GM12891 (cell line): ENCODE results near the gene OAF.

ENCODE experiments used
- DNase-seq: peaks from one replicate; pipeline ENCODE4 v3.0.0; 2011; ENCODE audit warnings: low spot score; ENCODE audit not compliant: insufficient read length
- FAIRE-seq: peaks from 2 replicates; lab custom pipeline; 2011; peaks lifted over from hg19 to GRCh38; lab: Jason Lieb, UNC
- PAX5 ChIP-seq: IDR thresholded peaks from 2 replicates; pipeline ENCODE4 v1.6.1; 2011; ENCODE audit warnings: low read length, moderate library complexity, mild to moderate bottlenecking; ENCODE audit not compliant: insufficient read depth, severe bottlenecking
- POLR2A ChIP-seq: IDR thresholded peaks from 2 replicates; pipeline ENCODE4 v1.6.1; 2011; ENCODE audit warnings: low read depth, low read length, control low read depth
- POLR2AphosphoS5 ChIP-seq: IDR thresholded peaks from 2 replicates; pipeline ENCODE4 v1.6.1; 2011; ENCODE audit warnings: low read depth, low read length, control low read depth
- POU2F2 ChIP-seq: IDR thresholded peaks from 2 replicates; pipeline ENCODE4 v1.6.1; 2011; ENCODE audit warnings: low read depth, mild to moderate bottlenecking, control low read depth, low read length, moderate library complexity
- SPI1 ChIP-seq: IDR thresholded peaks from 2 replicates; pipeline ENCODE4 v1.6.1; 2011; ENCODE audit warnings: low read depth, low read length, control low read depth
- TAF1 ChIP-seq: IDR thresholded peaks from 2 replicates; pipeline ENCODE4 v1.6.1; 2011; ENCODE audit warnings: low read depth, low read length, control low read depth

Gene OAF

GRCh38 chr11:120198787-120199469 lies 11.9 kb upstream of the OAF start:
- TF ChIP-seq POU2F2: no peak
- TF ChIP-seq POLR2AphosphoS5: no peak
- no peak for TF ChIP-seq POLR2A
- TF ChIP-seq TAF1: no peak
- no peak for TF ChIP-seq PAX5
- no peak for TF ChIP-seq SPI1
- FAIRE-seq: no peak
- DNase-seq: no peak

- no peak for TF ChIP-seq TAF1
- TF ChIP-seq POU2F2: no peak
- TF ChIP-seq POLR2A: no peak
- no peak for TF ChIP-seq SPI1
- TF ChIP-seq PAX5: no peak
- no peak for TF ChIP-seq POLR2AphosphoS5
Measured at GRCh38 chr11:120199613-120200012, 11.2 kb upstream of the OAF start.

GRCh38 chr11:120200677-120201076 lies 10.2 kb upstream of the OAF start:
- no peak for FAIRE-seq

More at GRCh38 chr11:120199613-120200012, 11.2 kb upstream of the OAF start:
- DNase-seq (no peak), FAIRE-seq (no peak)

GRCh38 chr11:120201653-120202052 lies 9.2 kb upstream of the OAF start:
- no peak for DNase-seq
- no peak for FAIRE-seq
- TF ChIP-seq PAX5 (no peak), TAF1 (no peak), POU2F2 (no peak), POLR2A (no peak), POLR2AphosphoS5 (no peak), SPI1 (no peak)

More at GRCh38 chr11:120200677-120201076, 10.2 kb upstream of the OAF start:
- DNase-seq: no peak
- no peak for TF ChIP-seq TAF1
- no peak for TF ChIP-seq POU2F2
- no peak for TF ChIP-seq PAX5
- no peak for TF ChIP-seq POLR2AphosphoS5
- no peak for TF ChIP-seq SPI1
- no peak for TF ChIP-seq POLR2A

GRCh38 chr11:120203626-120204025 lies 7.2 kb upstream of the OAF start:
- no peak for TF ChIP-seq SPI1
- TF ChIP-seq POU2F2: no peak
- TF ChIP-seq POLR2A: no peak
- no peak for DNase-seq
- FAIRE-seq: no peak

GRCh38 chr11:120205596-120206161 lies 5.2 kb upstream of the OAF start:
- DNase-seq (no peak), FAIRE-seq (no peak)
- TF ChIP-seq POU2F2 (no peak), POLR2A (no peak), PAX5 (no peak), SPI1 (no peak), TAF1 (no peak), POLR2AphosphoS5 (no peak)

GRCh38 chr11:120207512-120207911 lies 3.3 kb upstream of the OAF start:
- FAIRE-seq: no peak

GRCh38 chr11:120208001-120208441 lies 2.8 kb upstream of the OAF start:
- FAIRE-seq (no peak), DNase-seq (no peak)
- no peak for TF ChIP-seq POLR2A
- no peak for TF ChIP-seq SPI1
- TF ChIP-seq POU2F2: no peak
- TF ChIP-seq PAX5: no peak
- TF ChIP-seq TAF1: no peak
- no peak for TF ChIP-seq POLR2AphosphoS5

More at GRCh38 chr11:120207512-120207911, 3.3 kb upstream of the OAF start:
- TF ChIP-seq POLR2A (no peak), PAX5 (no peak), SPI1 (no peak)
- DNase-seq: no peak

GRCh38 chr11:120208777-120209176 lies 2.1 kb upstream of the OAF start:
- DNase-seq (no peak), FAIRE-seq (no peak)
- no peak for TF ChIP-seq TAF1
- TF ChIP-seq POLR2AphosphoS5: no peak

GRCh38 chr11:120209746-120210625 lies 846 bp upstream of the OAF start:
- DNase-seq: no peak

More at GRCh38 chr11:120209746-120210625, 846 bp upstream of the OAF start:
- TF ChIP-seq PAX5 (no peak), POU2F2 (no peak), POLR2AphosphoS5 (no peak), POLR2A (no peak), TAF1 (no peak), SPI1 (no peak)
- FAIRE-seq: no peak
